Measurements from ENCODE around the gene ILKAP.

Gene ILKAP

GRCh38 chr2:238134393-238134785, 69.1 kb downstream of the ILKAP start:
- no peak for DNase-seq

DNA sequence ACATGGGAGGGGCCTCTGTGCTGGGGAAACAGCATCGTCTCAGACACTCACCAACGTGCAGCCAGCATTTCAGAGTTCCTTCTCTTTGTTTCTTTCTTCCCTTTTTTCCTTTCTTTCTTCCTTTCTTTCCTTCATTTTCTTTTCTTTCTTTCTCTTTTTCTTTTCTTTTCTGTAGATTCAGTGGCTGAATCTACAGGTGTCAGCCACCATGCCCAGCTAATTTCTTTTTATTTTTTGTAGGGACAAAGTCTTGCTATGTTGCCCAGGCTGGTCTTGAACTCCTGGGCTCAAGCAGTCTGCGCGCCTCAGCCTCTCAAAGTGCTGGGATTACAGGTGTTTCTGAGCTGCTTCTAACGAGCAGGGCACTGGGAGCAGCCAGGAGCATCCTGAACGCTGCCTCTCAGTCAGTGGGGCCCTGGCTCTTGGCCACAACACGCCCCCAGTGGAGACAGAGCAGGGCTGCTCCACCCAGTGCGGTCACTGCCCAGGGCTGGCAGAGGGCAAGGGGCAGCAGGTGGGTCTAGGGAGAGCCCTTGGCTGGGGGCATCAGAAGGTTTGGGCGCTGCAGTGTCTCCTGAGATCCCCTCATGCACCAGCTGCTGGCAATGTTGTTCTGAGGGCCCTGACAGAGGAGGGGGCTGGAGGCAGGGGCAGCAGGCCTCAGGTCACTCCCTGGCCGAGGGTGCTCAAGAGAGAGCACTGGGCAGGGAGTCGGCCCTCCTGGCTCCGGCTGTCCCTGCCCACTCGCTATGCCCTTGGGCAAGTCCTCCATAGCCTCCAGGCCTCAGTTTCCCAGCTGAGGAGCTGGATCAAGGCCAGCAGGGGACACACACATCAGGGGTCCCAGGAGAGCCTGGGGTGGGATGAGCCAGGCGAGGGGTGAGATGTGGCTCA, 69.7 kb downstream of the ILKAP start:
- DNase-seq: no peak

GRCh38 chr2:238132463-238133450, 70.7 kb downstream of the ILKAP start:
- DNase-seq: no peak

DNA sequence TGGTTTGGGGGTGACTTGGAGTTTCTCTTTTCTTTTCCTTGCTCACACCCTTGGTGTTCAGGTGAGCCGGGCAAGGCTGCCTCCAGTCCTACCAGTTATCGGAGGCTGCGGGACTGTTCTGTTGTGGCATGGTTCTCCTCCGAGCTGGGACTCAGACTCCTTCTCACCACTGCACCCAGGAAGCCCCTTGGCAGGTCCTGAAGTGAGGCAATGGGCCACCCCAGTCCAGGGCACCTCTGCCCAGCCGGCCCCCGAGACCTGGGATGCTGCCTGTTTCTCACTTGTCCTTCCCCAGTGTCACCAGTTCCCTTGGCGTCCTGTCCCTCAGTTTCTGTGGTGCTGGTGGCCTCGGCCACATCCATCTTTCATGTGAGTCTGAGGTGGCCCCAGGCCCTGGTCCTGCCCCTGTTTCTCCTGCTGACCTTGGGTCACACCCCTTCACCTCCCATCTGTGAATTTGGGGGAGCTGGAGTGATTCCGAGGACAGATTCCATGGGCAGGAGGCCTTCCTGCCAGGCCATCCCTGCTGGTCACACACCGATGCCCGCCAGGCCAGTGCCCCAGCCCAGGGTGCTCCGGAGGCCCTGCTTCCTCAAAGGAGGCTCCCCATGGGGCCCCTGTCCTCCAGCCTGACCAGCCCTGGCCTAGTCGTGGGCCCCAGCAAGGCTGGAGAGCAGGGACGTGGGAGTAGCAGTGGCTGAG, 71.6 kb downstream of the ILKAP start:
- DNase-seq: no peak

DNA sequence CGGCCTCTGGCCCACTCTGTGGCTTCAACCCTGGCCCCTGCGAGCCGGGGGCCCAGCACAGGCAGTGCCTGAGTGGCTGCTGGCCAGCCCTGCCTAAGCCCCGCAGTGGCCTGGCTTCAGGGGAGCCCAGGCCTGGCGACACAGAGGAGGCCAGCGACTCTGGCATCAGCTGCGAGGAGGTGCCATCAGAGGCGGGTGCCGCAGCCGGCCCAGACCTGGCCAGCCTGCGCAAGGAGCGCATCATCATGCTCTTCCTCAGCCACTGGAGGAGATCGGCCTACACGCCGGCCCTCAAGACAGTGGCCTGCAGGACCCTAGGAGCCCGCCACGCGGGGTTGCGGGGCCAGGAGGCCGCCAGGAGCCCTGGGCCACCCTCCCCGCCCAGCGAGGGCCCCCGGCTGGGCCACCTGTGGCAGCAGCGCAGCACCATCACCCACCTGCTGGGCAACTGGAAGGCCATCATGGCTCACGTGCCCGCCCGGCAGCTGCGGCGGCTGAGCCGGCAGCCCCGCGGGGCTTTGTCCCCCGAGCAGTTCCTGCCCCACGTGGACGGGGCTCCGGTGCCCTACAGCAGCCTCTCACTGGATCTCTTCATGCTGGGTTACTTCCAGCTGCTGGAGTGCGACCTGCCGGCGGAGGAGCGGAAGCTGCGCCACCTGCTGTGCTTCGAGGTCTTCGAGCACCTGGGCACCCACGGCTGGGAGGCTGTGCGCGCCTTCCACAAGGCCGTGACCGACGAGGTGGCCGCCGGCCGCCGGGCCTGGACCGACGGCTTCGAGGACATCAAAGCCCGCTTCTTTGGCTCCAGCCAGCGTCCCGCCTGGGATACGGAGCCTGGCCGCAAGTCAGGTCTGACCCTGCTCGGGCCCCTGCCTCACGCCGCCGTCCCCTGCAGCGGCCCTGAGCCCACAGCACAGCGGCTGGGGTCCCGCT, 72.5 kb downstream of the ILKAP start:
- DNase-seq: no peak

DNA sequence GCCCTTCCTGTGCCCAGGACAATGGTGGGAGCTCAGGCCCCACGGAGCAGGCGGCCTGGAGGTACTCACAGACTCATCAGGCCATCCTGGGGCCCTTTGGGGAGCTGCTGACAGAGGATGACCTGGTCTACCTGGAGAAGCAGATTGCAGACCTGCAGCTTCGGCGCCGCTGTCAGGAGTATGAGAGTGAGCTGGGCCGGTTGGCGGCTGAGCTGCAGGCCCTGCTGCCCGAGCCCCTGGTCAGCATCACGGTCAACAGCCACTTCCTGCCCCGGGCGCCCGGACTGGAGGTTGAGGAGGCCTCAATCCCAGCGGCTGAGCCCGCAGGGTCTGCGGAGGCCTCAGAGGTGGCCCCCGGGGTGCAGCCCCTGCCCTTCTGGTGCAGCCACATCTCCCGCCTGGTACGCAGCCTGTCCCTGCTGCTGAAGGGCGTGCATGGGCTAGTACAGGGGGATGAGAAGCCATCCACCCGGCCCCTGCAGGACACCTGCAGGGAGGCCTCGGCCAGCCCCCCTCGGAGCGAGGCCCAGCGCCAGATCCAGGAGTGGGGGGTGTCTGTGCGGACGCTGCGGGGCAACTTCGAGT, 73.3 kb downstream of the ILKAP start:
- DNase-seq: no peak

- no peak for DNase-seq
Measured at GRCh38 chr2:238129166-238130010, 74.1 kb downstream of the ILKAP start.

GRCh38 chr2:238128534-238129001, 74.9 kb downstream of the ILKAP start:
- no peak for DNase-seq

DNA sequence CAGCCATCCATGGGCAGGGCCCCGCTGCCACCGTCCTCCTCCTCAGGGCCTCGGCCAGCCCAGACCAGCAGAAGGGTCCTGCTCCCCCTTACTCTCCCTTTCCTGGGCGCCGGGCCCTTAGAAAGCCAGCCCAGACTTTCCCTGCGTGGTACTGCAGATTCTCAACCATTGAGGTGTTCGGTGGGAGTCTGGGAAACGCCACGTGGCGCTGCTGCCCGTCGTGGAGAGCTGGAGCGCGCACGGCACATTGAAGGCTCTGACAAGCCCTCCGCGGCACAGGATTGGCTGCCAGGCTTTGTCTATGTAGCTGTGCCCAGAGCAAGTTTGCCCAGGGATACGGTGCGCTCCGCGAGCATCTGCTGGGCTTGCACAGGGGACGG, 75.4 kb downstream of the ILKAP start:
- DNase-seq: no peak

DNA sequence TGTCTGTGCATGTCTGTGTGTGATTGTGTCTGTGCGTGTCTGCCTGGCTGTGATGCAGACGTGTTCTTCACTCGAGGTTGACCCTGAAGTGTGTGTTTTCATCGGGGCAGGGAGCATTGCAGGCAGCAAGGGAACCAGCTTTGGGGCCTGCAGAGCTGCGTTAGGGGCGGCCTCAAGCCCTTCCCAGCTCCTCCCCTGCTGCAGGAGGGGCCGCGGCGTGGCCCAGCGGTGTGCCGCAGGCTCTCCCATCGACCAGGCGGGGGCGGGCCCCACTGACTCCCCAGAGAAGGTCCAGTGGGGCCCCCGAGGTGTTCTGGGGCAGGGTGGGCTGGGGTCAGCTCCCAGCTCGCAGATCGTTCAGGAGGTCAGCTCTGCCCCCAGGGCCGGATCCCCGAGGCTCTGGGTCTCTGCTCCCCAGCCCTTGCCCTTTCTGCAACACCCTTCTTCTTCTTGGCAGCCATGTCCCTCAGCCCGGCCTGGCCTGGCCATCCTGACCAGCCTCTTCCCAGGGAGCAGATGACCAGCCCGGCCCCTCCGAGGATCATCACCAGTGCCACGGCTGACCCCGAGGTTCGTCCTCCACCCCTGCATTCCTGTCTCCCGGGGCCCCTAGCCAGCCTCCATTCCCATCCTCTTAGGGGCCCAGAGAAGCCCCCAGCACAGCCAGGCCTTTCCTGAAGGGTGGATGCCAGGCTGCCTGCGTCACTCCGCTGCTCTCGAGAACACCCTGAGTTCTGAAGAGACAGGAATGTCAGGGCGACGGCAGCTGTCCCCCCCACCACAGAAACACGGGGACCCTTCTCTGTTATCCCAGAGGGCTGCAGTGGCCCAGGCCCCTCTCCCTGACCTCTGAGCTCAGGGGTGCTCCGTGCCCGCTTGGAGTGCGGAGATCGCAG, 76.1 kb downstream of the ILKAP start:
- DNase-seq: no peak

DNA sequence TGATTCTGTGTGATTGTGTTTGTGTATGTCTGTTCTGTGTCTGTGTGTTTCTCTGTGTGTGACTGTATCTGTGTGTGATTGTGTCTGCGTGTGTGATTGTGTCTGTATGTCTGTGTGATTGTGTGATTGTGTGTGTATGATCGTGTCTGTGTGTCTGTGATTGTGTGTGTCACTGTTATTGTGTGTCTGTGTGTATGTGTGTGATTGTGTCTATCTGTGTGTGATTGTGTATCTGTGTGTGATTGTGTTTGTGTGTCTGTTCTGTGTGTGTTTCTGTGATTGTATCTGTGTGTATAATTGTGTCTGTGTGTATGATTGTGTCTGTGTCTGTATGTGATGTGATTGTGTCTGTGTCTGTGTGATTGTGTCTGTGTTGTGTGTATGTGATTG, 76.7 kb downstream of the ILKAP start:
- DNase-seq: no peak

DNA sequence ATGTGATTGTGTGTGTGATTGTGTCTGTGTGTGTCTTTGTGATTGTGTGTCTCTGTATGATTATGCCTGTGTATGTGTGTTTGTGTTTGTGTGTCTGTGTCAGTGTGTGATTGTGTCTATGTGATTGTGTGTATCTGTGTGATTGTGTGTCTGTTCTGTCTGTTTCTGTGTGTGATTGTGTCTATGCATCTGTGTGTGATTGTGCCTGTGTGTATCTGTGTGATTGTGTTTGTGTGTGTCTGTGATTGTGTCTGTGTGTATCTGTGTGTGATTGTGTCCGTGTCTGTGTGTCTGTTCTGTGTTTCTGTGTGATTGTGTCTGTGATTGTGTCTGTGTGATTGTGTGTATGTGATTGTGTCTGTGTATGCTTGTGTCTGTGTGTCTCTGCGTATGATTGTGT, 77.2 kb downstream of the ILKAP start:
- no peak for DNase-seq

GRCh38 chr2:238125127-238125885, 78.2 kb downstream of the ILKAP start:
- DNase-seq: no peak

DNA sequence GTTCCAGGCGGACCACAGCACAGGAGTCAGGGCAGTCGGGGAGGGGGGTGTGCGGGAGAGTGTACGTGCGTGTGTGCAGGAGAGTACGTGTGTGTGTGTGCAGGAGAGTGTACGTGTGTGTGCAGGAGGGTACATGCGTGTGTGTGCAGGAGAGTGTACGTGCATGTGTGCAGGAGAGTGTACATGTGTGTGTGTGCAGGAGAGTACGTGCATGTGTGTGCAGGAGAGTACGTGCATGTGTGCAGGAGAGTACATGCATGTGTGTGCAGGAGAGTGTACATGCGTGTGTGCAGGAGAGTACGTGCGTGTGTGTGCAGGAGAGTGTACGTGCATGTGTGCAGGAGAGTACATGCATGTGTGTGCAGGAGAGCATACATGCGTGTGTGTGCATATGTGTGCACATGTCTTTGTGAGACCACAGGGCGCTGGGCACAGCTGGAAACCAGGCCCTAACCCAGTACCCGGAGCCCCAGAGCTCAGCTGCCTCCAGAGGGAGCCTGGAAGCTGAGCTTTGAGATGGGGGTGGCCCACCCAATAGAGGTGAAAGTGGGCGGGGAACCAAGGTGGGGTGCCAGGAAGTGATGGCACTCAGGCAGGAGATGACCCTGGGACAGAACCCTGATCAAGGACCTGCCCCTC, 78.9 kb downstream of the ILKAP start:
- no peak for DNase-seq

DNA sequence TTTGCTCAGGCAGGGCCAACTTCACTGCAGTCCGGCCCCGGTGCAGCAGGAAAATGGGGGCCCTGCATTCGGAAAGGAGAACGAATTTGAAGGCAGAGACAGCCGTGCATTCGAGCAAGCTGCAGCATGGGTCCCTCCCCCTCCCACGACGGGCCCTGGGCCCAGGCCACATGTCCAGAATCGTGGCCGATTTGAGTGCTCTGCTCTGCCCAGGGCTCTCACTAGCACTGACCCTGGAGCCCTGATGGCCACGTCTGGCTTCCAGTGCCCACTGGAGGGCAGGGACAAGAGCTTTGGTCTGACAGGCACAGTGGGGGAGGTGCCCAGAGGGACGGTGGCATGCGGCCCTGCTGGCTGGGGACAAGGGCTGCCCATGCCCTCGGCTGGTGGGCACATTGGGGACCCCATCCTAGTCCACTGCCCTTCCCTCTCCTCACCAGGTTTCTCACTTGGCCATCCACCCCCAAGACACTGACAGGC, 79.5 kb downstream of the ILKAP start:
- no peak for DNase-seq

DNA sequence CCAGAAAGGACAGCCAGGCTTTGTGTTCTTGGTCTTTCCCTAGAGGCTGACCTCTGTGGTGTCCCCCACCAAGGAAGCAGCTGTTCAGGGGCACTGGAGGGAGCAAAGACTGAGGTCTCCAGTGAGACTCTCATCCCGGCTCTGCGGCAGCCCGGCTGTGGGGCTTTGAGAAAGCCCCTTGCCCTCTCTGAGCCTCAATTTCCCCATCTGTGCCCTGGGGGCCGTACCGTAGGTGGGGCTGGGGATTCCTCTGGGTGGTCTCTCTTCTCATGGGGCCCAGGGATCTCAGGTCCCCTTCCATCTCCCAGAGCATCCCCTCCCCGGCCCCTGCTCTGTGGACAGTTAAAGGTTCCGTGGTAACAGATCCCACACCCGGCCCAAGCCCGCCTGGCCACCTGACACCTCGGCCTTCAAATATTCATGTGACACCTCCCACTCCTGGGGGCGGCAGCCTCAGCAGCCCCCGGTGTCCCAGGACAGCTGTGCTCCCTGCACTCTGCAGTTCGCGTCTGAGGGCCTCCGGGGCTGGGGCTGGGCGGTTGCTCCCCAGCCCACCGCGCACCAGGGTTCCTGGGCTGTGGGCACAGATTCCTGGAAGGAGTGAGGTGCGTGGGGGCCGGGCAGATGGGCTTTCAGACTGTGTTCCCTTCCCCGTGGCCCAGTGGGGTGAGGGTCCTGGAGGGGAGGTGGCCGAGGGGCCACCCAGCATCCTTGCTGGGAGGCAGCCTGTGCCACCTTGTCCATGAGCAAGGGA, 80.1 kb downstream of the ILKAP start:
- DNase-seq: no peak

Measured in activated gamma-delta T cell (primary cell).